Measurements from ENCODE around the gene LTBP2.

Gene LTBP2

DNA sequence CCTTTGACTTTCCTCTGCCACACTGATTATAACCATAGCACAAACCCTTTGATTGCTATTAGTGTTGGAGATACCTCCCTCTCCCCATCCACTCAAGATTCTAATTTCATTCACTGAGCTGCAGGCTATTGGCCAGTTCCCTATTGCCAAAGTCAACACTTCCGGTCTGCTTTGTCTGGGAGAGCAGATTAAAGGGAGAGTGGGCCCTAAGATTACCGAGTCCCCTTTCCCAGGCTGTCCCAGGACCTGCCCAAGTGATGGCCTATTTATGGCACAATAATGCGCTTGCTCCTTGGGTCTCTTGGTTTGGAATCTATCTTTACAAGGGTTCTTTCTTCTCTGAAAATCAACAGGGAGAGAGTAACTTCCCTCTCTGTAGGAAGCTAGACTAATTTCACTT is 42.9 kb upstream of the LTBP2 start:
- CTCF ChIA-PET = interaction anchor here (1.1 to 1.4 kb wide), 3 partner anchors 9 to 46 kb away, joined by 3 to 5 read pairs (median 4); no protein-coding TSS in a partner anchor
- H3K4me1 ChIP-seq (ENCODE audit: control extremely low read depth in 1 of 4, control insufficient read depth in 4 of 4, insufficient read depth in 4 of 4, low read length in 3 of 4) = no peaks in the 10 kb centered on the region
- no peaks in the 10 kb centered on the region for H3K9me3 ChIP-seq (ENCODE audit: control extremely low read depth in 1 of 5, control insufficient read depth in 4 of 5, insufficient read depth in 2 of 5, low read depth in 1 of 5, low read length in 4 of 5)
- POLR2A ChIA-PET = no interaction called here
- peaks cover 0 to 22% (median 10%) of the 10 kb centered on the region in 4 experiments for H3K36me3 ChIP-seq (ENCODE audit: control insufficient read depth in 4 of 4, insufficient read depth in 4 of 4, low read length in 3 of 4)
- H3K27ac ChIP-seq (ENCODE audit: insufficient read depth in 1 of 2, low read depth in 1 of 2, low read length in 2 of 2, poor library complexity in 1 of 2, severe bottlenecking in 2 of 2) = no peak overlapping the region
- no peak for DNase-seq
- H3K27me3 ChIP-seq (replicated peaks in 2 of 5; ENCODE audit: control insufficient read depth in 4 of 5, insufficient read depth in 5 of 5, low read length in 4 of 5) = no peaks in the 10 kb centered on the region
- 95% methylated on average over 2 of the region's 3 CpGs for WGBS (ENCODE audit: insufficient coverage)
- no peak overlapping the region for H3K4me3 ChIP-seq (ENCODE audit: control insufficient read depth in 1 of 7, extremely low read depth in 1 of 7, insufficient read depth in 4 of 7, low read depth in 2 of 7, low read length in 6 of 7)

GRCh38 chr14:74653386-74654138 is 41.5 kb upstream of the LTBP2 start:
- peaks cover 0 to 15% (median 7%) of the 10 kb centered on the region in 4 experiments for H3K36me3 ChIP-seq (ENCODE audit: control insufficient read depth in 4 of 4, insufficient read depth in 4 of 4, low read length in 3 of 4)
- no peak for DNase-seq
- no peak overlapping the region for H3K27ac ChIP-seq (ENCODE audit: insufficient read depth in 1 of 2, low read depth in 1 of 2, low read length in 2 of 2, poor library complexity in 1 of 2, severe bottlenecking in 2 of 2)
- 96% methylated on average over 9 of the region's 15 CpGs for WGBS (ENCODE audit: insufficient coverage)
- no peak overlapping the region for H3K4me3 ChIP-seq (ENCODE audit: control insufficient read depth in 1 of 7, extremely low read depth in 1 of 7, insufficient read depth in 4 of 7, low read depth in 2 of 7, low read length in 6 of 7)
- no peaks in the 10 kb centered on the region for H3K9me3 ChIP-seq (ENCODE audit: control extremely low read depth in 1 of 5, control insufficient read depth in 4 of 5, insufficient read depth in 2 of 5, low read depth in 1 of 5, low read length in 4 of 5)
- no peaks in the 10 kb centered on the region for H3K4me1 ChIP-seq (ENCODE audit: control extremely low read depth in 1 of 4, control insufficient read depth in 4 of 4, insufficient read depth in 4 of 4, low read length in 3 of 4)
- H3K27me3 ChIP-seq (replicated peaks in 2 of 5; ENCODE audit: control insufficient read depth in 4 of 5, insufficient read depth in 5 of 5, low read length in 4 of 5) = no peaks in the 10 kb centered on the region
- POLR2A ChIA-PET = no interaction called here
- CTCF ChIA-PET = interaction anchor here (0.6 to 2.3 kb wide), 4 partner anchors 8 to 37 kb away, joined by 3 to 12 read pairs (median 3); no protein-coding TSS in a partner anchor

- POLR2A ChIA-PET = no interaction called here
- Histone ChIP-seq H3K36me3 (ENCODE audit: control insufficient read depth in 4 of 4, insufficient read depth in 4 of 4, low read length in 3 of 4) (peaks cover 0 to 15% (median 5%) of the 10 kb centered on the region in 4 experiments), H3K4me1 (ENCODE audit: control extremely low read depth in 1 of 4, control insufficient read depth in 4 of 4, insufficient read depth in 4 of 4, low read length in 3 of 4) (no peaks in the 10 kb centered on the region), H3K27me3 (replicated peaks in 2 of 5; ENCODE audit: control insufficient read depth in 4 of 5, insufficient read depth in 5 of 5, low read length in 4 of 5) (no peaks in the 10 kb centered on the region), H3K27ac (ENCODE audit: insufficient read depth in 1 of 2, low read depth in 1 of 2, low read length in 2 of 2, poor library complexity in 1 of 2, severe bottlenecking in 2 of 2) (no peak overlapping the region), H3K9me3 (ENCODE audit: control extremely low read depth in 1 of 5, control insufficient read depth in 4 of 5, insufficient read depth in 2 of 5, low read depth in 1 of 5, low read length in 4 of 5) (no peaks in the 10 kb centered on the region), H3K4me3 (ENCODE audit: control insufficient read depth in 1 of 7, extremely low read depth in 1 of 7, insufficient read depth in 4 of 7, low read depth in 2 of 7, low read length in 6 of 7) (no peak overlapping the region)
- DNase-seq = no peak
- CTCF ChIA-PET = interaction anchor here (0.6 to 2.3 kb wide), 4 partner anchors 9 to 36 kb away, joined by 3 to 12 read pairs (median 3); no protein-coding TSS in a partner anchor
- WGBS (ENCODE audit: insufficient coverage) = 93% methylated on average over 3 of the region's 4 CpGs
Measured at GRCh38 chr14:74652541-74652940, 40.5 kb upstream of the LTBP2 start.

DNA sequence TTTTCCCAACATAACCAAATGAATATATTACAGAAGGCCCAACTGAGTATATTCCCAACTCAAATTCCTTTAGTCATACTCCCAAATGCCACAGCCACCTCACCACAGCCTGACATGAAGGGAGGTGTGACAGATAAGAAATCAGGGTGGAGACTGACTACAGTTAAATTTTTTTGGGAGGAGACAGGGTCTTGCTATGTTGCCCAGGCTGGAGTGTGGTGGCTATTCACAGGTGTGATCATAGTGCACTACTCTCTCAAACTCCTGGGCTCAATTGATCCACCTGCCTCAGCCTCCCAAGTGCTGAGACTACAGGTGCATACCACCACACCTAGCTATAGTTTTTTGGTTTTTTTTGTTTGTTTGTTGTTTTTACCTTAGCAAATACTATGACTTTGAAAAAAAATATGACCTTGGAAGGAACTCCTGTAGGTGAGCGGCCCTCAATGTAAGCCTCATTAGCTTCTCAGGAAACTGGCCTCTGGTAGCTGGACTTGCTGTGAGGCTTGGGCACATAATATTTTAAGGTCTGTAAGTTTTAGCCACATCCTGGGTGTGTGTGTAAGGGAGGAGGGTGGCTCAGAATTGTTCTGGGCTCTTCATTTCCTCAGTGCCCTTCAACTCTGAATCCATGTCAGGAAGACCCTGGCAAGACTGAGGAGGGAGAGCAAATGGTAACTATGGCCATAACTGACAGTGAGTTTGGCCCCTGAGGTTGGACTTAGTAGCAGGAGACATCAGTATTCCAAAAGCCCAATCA is 39.1 kb upstream of the LTBP2 start:
- Histone ChIP-seq H3K4me1 (ENCODE audit: control extremely low read depth in 1 of 4, control insufficient read depth in 4 of 4, insufficient read depth in 4 of 4, low read length in 3 of 4) (no peaks in the 10 kb centered on the region), H3K4me3 (ENCODE audit: control insufficient read depth in 1 of 7, extremely low read depth in 1 of 7, insufficient read depth in 4 of 7, low read depth in 2 of 7, low read length in 6 of 7) (no peak overlapping the region), H3K27ac (ENCODE audit: insufficient read depth in 1 of 2, low read depth in 1 of 2, low read length in 2 of 2, poor library complexity in 1 of 2, severe bottlenecking in 2 of 2) (no peak overlapping the region), H3K9me3 (ENCODE audit: control extremely low read depth in 1 of 5, control insufficient read depth in 4 of 5, insufficient read depth in 2 of 5, low read depth in 1 of 5, low read length in 4 of 5) (no peaks in the 10 kb centered on the region), H3K27me3 (replicated peaks in 2 of 5; ENCODE audit: control insufficient read depth in 4 of 5, insufficient read depth in 5 of 5, low read length in 4 of 5) (no peaks in the 10 kb centered on the region), H3K36me3 (ENCODE audit: control insufficient read depth in 4 of 4, insufficient read depth in 4 of 4, low read length in 3 of 4) (peaks cover 0 to 5% (median 2%) of the 10 kb centered on the region in 4 experiments)
- WGBS (ENCODE audit: insufficient coverage) = 100% methylated on average over 1 of the region's 1 CpG
- DNase-seq = no peak
- ChIA-PET POLR2A (no interaction called here), CTCF (interaction anchor here (2.3 kb wide), 1 partner anchor 13 kb away, joined by 12 read pairs; no protein-coding TSS in a partner anchor)

- no peaks in the 10 kb centered on the region for H3K9me3 ChIP-seq (ENCODE audit: control extremely low read depth in 1 of 5, control insufficient read depth in 4 of 5, insufficient read depth in 2 of 5, low read depth in 1 of 5, low read length in 4 of 5)
- peaks cover 0 to 9% (median 0%) of the 10 kb centered on the region in 4 experiments for H3K4me1 ChIP-seq (ENCODE audit: control extremely low read depth in 1 of 4, control insufficient read depth in 4 of 4, insufficient read depth in 4 of 4, low read length in 3 of 4)
- H3K27ac ChIP-seq (ENCODE audit: insufficient read depth in 1 of 2, low read depth in 1 of 2, low read length in 2 of 2, poor library complexity in 1 of 2, severe bottlenecking in 2 of 2) = no peak overlapping the region
- 74% methylated on average over 2 of the region's 2 CpGs for WGBS (ENCODE audit: insufficient coverage)
- ChIA-PET POLR2A (no interaction called here), CTCF (interaction anchor here (0.6 to 1.5 kb wide), 4 partner anchors 12 to 517 kb away, joined by 3 to 7 read pairs (median 4); no protein-coding TSS in a partner anchor)
- DNase-seq = no peak
- peaks cover 0 to 4% (median 0%) of the 10 kb centered on the region in 4 experiments for H3K36me3 ChIP-seq (ENCODE audit: control insufficient read depth in 4 of 4, insufficient read depth in 4 of 4, low read length in 3 of 4)
- H3K27me3 ChIP-seq (replicated peaks in 2 of 5; ENCODE audit: control insufficient read depth in 4 of 5, insufficient read depth in 5 of 5, low read length in 4 of 5) = no peaks in the 10 kb centered on the region
- no peak overlapping the region for H3K4me3 ChIP-seq (ENCODE audit: control insufficient read depth in 1 of 7, extremely low read depth in 1 of 7, insufficient read depth in 4 of 7, low read depth in 2 of 7, low read length in 6 of 7)
Measured at GRCh38 chr14:74649673-74650072, 37.6 kb upstream of the LTBP2 start.

DNA sequence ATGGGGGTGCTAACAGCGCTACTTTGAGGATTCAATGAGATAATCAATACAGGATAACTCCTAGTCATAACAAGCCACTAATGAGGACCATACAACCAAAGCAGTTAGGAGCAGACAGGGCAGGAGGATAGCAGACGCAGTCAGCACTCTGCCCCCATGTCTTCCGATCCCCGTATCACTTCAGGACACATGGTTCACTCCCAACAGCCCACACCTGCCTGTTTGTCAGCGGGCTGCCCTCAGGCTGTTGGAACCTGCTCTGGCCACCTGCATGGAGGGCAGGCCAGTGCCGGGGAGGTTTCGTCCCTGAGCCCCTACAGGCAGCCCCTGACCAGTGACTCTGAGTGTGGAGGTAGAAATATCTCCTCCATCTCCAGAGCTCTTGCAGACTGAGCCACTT is 37.1 kb upstream of the LTBP2 start:
- H3K4me3 ChIP-seq (ENCODE audit: control insufficient read depth in 1 of 7, extremely low read depth in 1 of 7, insufficient read depth in 4 of 7, low read depth in 2 of 7, low read length in 6 of 7) = no peak overlapping the region
- WGBS (ENCODE audit: insufficient coverage) = 93% methylated on average over 4 of the region's 7 CpGs
- CTCF ChIA-PET = interaction anchor here (0.8 to 1.5 kb wide), 4 partner anchors 11 to 34 kb away, joined by 3 to 7 read pairs (median 4); no protein-coding TSS in a partner anchor

More for the DNA sequence above, 37.1 kb upstream of the LTBP2 start:
- Histone ChIP-seq H3K27me3 (replicated peaks in 2 of 5; ENCODE audit: control insufficient read depth in 4 of 5, insufficient read depth in 5 of 5, low read length in 4 of 5) (no peaks in the 10 kb centered on the region), H3K4me1 (ENCODE audit: control extremely low read depth in 1 of 4, control insufficient read depth in 4 of 4, insufficient read depth in 4 of 4, low read length in 3 of 4) (peaks cover 0 to 9% (median 0%) of the 10 kb centered on the region in 4 experiments), H3K9me3 (ENCODE audit: control extremely low read depth in 1 of 5, control insufficient read depth in 4 of 5, insufficient read depth in 2 of 5, low read depth in 1 of 5, low read length in 4 of 5) (no peaks in the 10 kb centered on the region), H3K27ac (ENCODE audit: insufficient read depth in 1 of 2, low read depth in 1 of 2, low read length in 2 of 2, poor library complexity in 1 of 2, severe bottlenecking in 2 of 2) (no peak overlapping the region), H3K36me3 (ENCODE audit: control insufficient read depth in 4 of 4, insufficient read depth in 4 of 4, low read length in 3 of 4) (peaks cover 0 to 2% (median 0%) of the 10 kb centered on the region in 4 experiments)
- DNase-seq = no peak
- POLR2A ChIA-PET = no interaction called here

Data from common myeloid progenitor, CD34-positive (primary cell).